Stimulated activated CD8-positive, alpha-beta memory T cell treated with anti-CD3 and anti-CD28 coated beads, Interleukin-4, amount 100 ng/mL, for 1 hour (primary cell): ENCODE results near the gene SLAMF6.
"Not testable (repeated sequence)": the region's sequence is repeated elsewhere in the genome, so short reads cannot be mapped to it uniquely, and the experiment has no call there.

Source experiments
- DNase-seq, 2 donors: peaks; one replicate each; pipeline ENCODE4 v3.0.0-alpha.2; 2020; ENCODE audit warnings: low read depth in 2 of 2, low spot score in 1 of 2

SLAMF6 gene

DNA sequence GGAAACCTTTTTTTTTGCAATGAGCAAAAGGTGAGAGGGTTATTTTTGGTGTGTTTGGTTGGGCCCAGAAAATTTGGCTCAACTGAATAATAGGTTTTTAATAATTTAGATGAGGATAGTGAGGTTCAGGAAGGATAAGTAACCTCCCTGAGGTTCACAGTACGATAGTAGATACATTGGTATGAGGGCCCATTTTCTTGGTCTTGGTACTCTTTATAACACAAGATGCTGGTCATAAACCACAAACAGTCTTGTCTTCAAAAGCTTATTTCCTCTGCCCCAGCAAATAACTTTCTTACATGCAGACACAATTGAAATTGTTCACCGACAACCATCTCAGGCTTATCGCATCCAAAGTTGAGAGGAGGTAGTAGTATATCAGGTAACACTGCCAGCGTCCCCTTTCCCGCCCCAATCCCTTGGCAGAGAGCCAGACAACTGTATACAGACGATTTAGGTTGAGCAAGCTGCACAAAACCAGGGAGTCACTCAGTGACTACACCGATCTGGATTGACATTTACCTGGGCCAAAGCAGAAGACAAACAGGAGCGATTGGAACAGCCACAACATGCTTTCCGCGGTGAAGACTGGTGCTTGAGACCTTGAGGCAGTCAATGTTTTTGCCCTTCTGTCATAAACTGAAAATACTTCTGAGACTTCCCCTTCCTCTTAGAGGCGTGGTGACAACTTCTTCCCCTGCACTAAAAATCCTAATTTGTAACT is at the start of gene SLAMF6:
Gene SLAMF6 (minus strand): TSS at position 634 of the 724 bp plus-strand sequence. CDS start 63 bp downstream, at position 571.
- DNase-seq: no peak

GRCh38 chr1:160570840-160571239 is 47.8 kb upstream of the SLAMF6 start:
- DNase-seq: no peak

GRCh38 chr1:160569806-160570205 is 46.8 kb upstream of the SLAMF6 start:
- DNase-seq: no peak

- peak in 1 of 2 donors; percentile 52 for DNase-seq
Observed at GRCh38 chr1:160567858-160568682, 45.0 kb upstream of the SLAMF6 start.

- DNase-seq: no peak
Observed at GRCh38 chr1:160567341-160567740, 44.3 kb upstream of the SLAMF6 start.

DNA sequence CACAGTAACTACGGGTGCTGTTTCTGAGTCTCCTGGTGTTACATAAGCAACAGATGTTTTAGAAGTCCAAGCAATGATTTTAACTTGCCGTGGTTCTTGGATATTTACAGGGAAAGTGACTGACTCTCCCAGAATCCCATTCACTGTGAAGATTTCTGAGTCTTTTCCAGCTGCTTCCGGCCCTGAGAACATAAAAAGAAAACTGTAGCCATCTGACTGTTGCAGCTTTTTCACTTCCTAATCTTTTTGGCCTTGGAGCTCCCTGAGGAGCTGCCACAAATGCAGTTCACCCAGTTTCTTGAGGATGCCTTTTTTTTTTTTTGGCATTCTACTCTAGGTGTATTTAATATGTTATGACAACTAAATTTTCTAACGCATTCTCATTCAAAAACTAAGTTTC is 42.5 kb upstream of the SLAMF6 start:
- no peak for DNase-seq

DNA sequence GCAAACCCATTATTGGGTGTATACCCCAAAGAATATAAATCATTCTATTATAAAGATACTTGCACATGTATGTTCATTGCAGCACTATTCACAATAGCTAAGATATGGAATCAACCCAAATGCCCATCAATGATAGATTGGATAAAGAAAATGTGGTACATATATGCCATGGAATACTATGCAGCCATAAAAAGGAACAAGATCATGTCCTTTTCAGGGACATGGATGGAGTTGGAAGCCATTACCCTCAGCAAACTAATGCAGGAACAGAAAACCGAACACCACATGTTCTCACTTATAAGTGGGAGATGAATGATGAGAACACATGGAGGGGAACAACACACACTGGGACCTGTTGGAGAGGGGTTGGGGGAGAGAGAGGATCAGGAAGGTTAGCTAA is 40.2 kb upstream of the SLAMF6 start:
- not testable (repeated sequence) for DNase-seq

DNA sequence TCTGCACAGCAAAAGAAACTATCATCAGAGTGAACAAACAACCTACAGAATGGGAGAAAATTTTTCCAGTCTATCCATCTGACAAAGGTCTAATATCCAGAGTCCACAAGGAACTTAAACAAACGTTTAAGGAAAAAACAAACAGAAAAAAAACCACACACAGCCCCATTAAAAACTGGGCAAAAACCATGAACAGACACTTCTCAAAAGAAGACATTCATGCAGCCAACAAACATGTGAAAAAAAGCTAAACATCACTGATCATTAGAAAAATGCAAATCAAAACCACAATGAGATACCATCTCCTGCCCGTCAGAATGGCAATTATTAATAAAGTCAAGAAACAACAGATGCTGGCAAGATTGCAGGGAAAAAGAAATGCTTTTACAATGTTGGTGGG is 39.7 kb upstream of the SLAMF6 start:
- not testable (repeated sequence) for DNase-seq

GRCh38 chr1:160560806-160561205 is 37.8 kb upstream of the SLAMF6 start:
- DNase-seq: no peak

DNA sequence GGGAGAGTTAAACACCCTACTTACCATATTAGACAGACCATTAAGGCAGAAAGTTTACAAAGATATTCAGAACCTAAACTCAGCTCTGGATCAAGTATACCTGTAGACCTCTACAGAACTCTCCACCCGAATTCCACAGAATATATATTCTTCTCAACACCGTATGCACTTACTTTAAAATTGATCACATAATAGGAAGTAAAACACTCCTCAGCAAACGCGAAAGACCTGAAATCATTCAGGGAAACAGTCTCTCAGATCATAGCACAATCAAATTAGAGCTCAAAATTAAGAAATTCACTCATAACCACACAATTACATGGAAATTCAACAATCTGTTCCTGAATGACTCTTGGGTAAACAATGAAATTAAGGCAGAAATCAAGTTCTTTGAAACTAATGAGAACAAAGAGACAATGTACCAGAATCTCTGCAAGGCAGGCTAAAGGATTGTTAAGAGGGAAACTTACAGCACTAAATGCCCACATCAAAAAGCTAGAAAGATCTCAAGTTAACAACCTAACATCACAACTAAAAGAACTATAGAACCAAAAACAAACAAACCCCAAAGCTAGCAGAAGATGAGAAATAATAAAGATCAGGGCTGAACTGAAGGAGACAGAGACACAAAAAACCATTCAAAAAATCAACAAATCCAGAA is 37.1 kb upstream of the SLAMF6 start:
- DNase-seq: no peak

DNA sequence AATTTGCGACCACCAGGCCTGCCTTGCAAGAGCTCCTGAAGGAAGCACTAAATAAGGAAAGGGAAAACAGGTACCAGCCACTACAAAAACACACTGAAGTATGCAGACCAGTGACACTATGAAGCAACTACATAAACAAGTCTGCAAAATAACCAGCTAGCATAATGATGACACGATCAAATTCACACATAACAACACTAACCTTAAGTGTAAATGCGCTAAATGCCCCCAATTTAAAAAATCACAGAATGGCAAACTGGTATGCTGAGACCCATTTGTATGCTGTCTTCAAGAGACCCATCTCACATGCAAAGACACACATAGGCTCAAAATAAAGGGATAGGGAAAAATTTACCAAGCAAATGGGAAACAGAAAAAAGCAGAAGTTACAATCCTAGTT is 36.4 kb upstream of the SLAMF6 start:
- not testable (repeated sequence) for DNase-seq

GRCh38 chr1:160558660-160559380 is 35.8 kb upstream of the SLAMF6 start:
- DNase-seq: no peak

DNA sequence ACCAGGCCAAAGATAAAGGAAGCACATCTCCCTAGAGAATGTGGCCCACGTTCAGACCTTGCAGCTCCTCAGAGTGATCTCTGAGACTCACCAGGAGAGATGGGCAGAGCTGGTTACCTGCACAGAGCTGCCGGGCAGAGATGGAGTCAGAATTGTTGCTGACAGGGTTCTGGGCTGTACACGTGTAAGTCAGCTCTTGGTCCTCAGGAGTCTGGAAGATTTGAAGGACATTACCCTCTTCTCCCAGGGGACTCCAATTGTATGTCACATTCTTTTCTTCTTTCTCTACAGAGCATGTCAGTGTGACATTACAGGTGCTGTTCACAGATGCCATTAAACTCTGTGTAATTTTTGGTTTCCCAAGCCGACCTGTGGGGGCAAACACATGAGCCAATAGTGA is 30.7 kb upstream of the SLAMF6 start:
- DNase-seq: no peak

DNA sequence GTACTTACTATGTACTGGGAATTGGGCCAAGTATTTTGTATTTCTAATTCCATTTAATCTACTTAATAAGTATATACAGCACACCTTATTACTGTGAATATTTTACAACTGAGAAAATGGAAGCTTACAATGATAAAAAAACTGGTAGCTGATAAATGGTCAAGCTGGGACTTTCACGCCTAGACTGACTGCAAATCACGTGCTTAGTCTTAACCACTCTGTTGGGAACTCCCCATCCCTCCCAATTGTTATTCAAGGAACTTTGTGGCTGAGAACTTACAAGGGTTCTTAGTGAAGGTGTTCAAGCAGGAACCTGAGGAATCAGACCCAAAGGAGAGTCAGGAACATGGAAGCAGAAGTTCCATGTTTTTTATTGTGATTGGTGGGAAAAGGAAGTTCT is 29.4 kb upstream of the SLAMF6 start:
- DNase-seq: no peak

DNA sequence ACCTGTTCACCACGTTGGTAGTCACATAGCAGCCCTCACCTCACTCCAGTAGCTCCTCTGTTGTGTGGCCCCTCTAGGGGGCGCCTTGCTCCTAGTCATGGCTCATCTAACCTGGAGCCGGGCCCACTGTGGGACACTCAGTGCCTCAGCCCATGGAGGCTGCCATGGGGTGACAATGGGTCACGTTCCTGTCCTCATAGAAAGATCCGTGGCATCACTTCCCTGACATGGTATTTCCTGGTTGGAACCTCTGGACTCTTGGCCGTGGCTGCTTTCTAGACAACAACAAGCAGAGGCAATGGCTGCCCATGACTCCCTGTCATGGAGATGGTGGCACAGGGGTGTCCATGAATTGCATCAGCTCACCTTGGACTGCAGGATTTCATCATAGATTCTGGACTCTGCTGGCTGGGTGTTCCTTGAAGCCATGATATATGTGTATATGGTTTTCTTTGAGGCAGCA is 27.5 kb upstream of the SLAMF6 start:
- peak; percentile 26 to 32 for DNase-seq

GRCh38 chr1:160549665-160550006 is 26.6 kb upstream of the SLAMF6 start:
- no peak for DNase-seq

- no peak for DNase-seq
Observed at GRCh38 chr1:160548960-160549664, 26.1 kb upstream of the SLAMF6 start.

- DNase-seq: no peak
Observed at GRCh38 chr1:160548183-160548582, 25.1 kb upstream of the SLAMF6 start.

DNA sequence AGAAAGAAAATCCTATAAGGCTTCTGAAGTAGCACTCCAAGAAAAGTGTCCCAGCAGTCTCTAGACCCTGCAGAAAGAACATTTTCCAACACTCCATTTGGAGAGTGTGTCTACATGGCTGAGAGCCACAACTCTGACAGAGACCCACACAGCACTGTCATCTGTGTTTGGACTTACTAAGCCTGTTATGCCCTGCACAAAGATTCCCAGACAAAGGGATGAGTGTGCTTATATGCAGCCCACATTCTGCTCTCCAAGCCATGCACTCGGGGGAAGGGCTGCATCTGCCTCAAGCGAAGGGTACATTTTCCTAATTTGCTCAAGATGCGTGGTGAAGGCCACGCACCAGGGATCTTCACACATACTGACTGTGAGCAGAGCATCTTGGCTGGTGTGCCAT is 24.4 kb upstream of the SLAMF6 start:
- no peak for DNase-seq

DNA sequence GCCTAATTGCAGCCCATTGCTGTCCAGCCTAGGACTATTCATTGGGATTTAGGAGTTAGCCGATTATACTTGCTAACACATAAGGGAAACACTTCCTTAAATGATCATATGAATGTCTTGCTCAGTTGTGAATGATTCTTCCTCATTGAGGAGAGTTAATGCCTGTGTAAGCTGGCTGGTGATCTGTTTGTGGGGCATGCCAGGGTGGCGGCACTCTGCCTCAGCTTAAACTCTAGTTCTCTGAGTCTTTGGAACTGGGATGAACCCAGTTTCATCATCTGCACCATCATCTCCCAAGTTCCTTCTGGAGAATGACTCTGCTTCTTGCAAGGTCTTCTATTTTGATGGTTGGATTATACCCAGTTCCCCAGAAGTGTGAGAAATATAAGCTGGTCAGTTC is 23.9 kb upstream of the SLAMF6 start:
- DNase-seq: no peak

GRCh38 chr1:160544647-160545046 is 21.6 kb upstream of the SLAMF6 start:
- no peak for DNase-seq
